ENCODE results near the gene ADAMTS2. TPM values are rescaled to one million over a fixed set of nuclear protein-coding genes. Genes with fewer than 3 reads are reported as not detected.

ADAMTS2 gene
- total and polyA plus RNA-seq, 2 of the 4 experiments (the other 2 are of a cell fraction) = 19.0 to 58.8 TPM

GRCh38 chr5:179211631-179212030 lies 133.6 kb downstream of the ADAMTS2 start:
- H2BK5ac ChIP-seq (ENCODE audit: low read depth, low read length, poor library complexity, severe bottlenecking) = no peak overlapping the region
- H3K4me3 ChIP-seq (ENCODE audit: insufficient read depth, low read depth, low read length) = no peak overlapping the region
- intact Hi-C loops (cut with micrococcal nuclease) = loop anchor here (5.0 kb wide), 1 partner anchor 131 kb away; no protein-coding TSS in a partner anchor
- no peak overlapping the region for H2BK20ac ChIP-seq (ENCODE audit: low read depth, low read length)
- peaks cover 13% of the 10 kb centered on the region for H3K4me1 ChIP-seq (ENCODE audit: control insufficient read depth, insufficient read depth, low read length)
- in situ Hi-C loops (cut with MboI; ENCODE audit: low sequenced_read_pairs) = no loop called here
- no peaks in the 10 kb centered on the region for H3K36me3 ChIP-seq (ENCODE audit: control insufficient read depth, insufficient read depth, low read length)
- no peak overlapping the region for H2BK15ac ChIP-seq (ENCODE audit: low read depth, low read length)
- H3K14ac ChIP-seq (replicated peaks; ENCODE audit: low read depth, low read length) = no peak overlapping the region
- ATAC-seq (ENCODE audit: low read depth) = no peak
- no peak overlapping the region for H3K23ac ChIP-seq (ENCODE audit: low read depth, low read length)
- no peak overlapping the region for H3K56ac ChIP-seq (ENCODE audit: extremely low read depth, insufficient read depth, low read length)
- no peak overlapping the region for H4K8ac ChIP-seq (ENCODE audit: low read depth in 2 of 2, low read length in 2 of 2)
- BruUV-seq (replicated peaks) = no TSS peak
- H2AK9ac ChIP-seq (replicated peaks; ENCODE audit: low read depth, low read length, poor library complexity) = peak overlapping the region; percentile 82
- no peak for TF ChIP-seq BHLHE40 (IDR thresholded peaks at IDR 0.05; ENCODE audit: low read depth, low read length)
- TF ChIP-seq ELK1 (IDR thresholded peaks at IDR 0.05; ENCODE audit: borderline replicate concordance, low read depth, low read length) = no peak
- no peak for TF ChIP-seq RCOR1 (IDR thresholded peaks at IDR 0.05; ENCODE audit: insufficient replicate concordance, low read length)
- no peak for TF ChIP-seq NFE2L2 (IDR thresholded peaks at IDR 0.05; ENCODE audit: low read depth, low read length)
- no peak for TF ChIP-seq FOS (IDR thresholded peaks at IDR 0.05; ENCODE audit: low read depth, low read length)
- TF ChIP-seq MAFK (IDR thresholded peaks at IDR 0.05; ENCODE audit: low read depth, low read length) = no peak
- no peak for TF ChIP-seq POLR2A (IDR thresholded peaks at IDR 0.05; ENCODE audit: low read depth, low read length)
- no peak for TF ChIP-seq CTCF (conservative IDR thresholded peaks at IDR 0.05; ENCODE audit: low read depth, low read length)
- TF ChIP-seq MXI1 (IDR thresholded peaks at IDR 0.05; ENCODE audit: borderline replicate concordance, low read depth, low read length) = no peak
- no peak for TF ChIP-seq SMC3 (IDR thresholded peaks at IDR 0.05; ENCODE audit: low read depth, low read length)
- TF ChIP-seq RFX5 (IDR thresholded peaks at IDR 0.05; ENCODE audit: low read depth, low read length) = no peak
- no peak for TF ChIP-seq CEBPB (IDR thresholded peaks at IDR 0.05; ENCODE audit: low read depth, low read length)
- TF ChIP-seq MAZ (IDR thresholded peaks at IDR 0.05; ENCODE audit: borderline replicate concordance, low read depth, low read length) = no peak
- no peak for TF ChIP-seq USF2 (IDR thresholded peaks at IDR 0.05; ENCODE audit: low read depth, low read length)
- no peak for TF ChIP-seq CHD1 (IDR thresholded peaks at IDR 0.05; ENCODE audit: low read depth, low read length)
- no peak for TF ChIP-seq RAD21 (IDR thresholded peaks at IDR 0.05; ENCODE audit: low read length)
- no peak overlapping the region for H3K4me2 ChIP-seq (ENCODE audit: low read depth, low read length)
- H2AFZ ChIP-seq (replicated peaks; ENCODE audit: low read length, poor library complexity) = no peak overlapping the region
- no peak overlapping the region for H4K5ac ChIP-seq (ENCODE audit: low read depth, low read length)
- H2BK120ac ChIP-seq (ENCODE audit: low read depth, low read length) = no peak overlapping the region
- no peaks in the 10 kb centered on the region for H3K9me3 ChIP-seq (ENCODE audit: control insufficient read depth, insufficient read depth, low read length)
- no peak overlapping the region for H3K9ac ChIP-seq (ENCODE audit: low read depth, low read length)
- CTCF ChIA-PET = no interaction called here
- no peak for DNase-seq
- H3K4ac ChIP-seq (ENCODE audit: low read depth, low read length) = no peak overlapping the region
- no peak overlapping the region for H4K91ac ChIP-seq (ENCODE audit: insufficient read depth, low read depth, low read length)
- H2AK5ac ChIP-seq (ENCODE audit: low read depth, low read length) = no peak overlapping the region
- H3K18ac ChIP-seq (ENCODE audit: low read depth, low read length) = no peak overlapping the region
- H3K27me3 ChIP-seq (ENCODE audit: control insufficient read depth, insufficient read depth, low read length) = no peaks in the 10 kb centered on the region
- dilution Hi-C loops (cut with HindIII; ENCODE audit: low sequenced_read_pairs, unreplicated experiment) = no loop called here
- no CpG with 5 or more reads among the region's 12 CpGs for WGBS, 2 experiments (ENCODE audit: extremely low coverage in 2 of 2, insufficient read length in 1 of 2)
- peaks cover 12% of the 10 kb centered on the region; the same call in 1 of the 2 replicates for H4K20me1 ChIP-seq (ENCODE audit: insufficient read depth, low read length)
- POLR2A ChIA-PET (ENCODE audit: unreplicated experiment) = interaction anchor here (0.5 kb wide), 1 partner anchor 62 kb away, joined by 8 read pairs; no protein-coding TSS in a partner anchor
- peaks cover 9% of the 10 kb centered on the region for H3K9me1 ChIP-seq (ENCODE audit: insufficient read depth, low read length)
- H3K27ac ChIP-seq (ENCODE audit: insufficient read depth, low read length) = no peak overlapping the region
- peaks cover 9 to 48% of the 10 kb centered on the region in 2 experiments for H3K79me1 ChIP-seq (ENCODE audit: low read depth in 1 of 2, low read length in 2 of 2)
